Measurements from ENCODE around the gene DHRS9.
A peak's percentile ranks its signal among the peaks of the same experiment; 100 is the strongest.

The DHRS9 gene

GRCh38 chr2:169095621-169096105, 26.3 kb downstream of the DHRS9 start:
- Histone ChIP-seq H3K4me3 (ENCODE audit: low read length) (no peak overlapping the region), H3K9me3 (ENCODE audit: insufficient read depth, low read length) (no peaks in the 10 kb centered on the region), H3K27ac (ENCODE audit: low read length) (no peak overlapping the region), H3K9ac (ENCODE audit: low read length) (no peak overlapping the region), H4K20me1 (ENCODE audit: insufficient read depth, low read length) (no peaks in the 10 kb centered on the region), H3K27me3 (ENCODE audit: low read depth, low read length) (no peaks in the 10 kb centered on the region), H2AFZ (ENCODE audit: low read depth, low read length) (no peak overlapping the region), H3K36me3 (replicated peaks; ENCODE audit: low read depth, low read length) (peaks cover 4% of the 10 kb centered on the region), H3K4me2 (ENCODE audit: low read length) (peak overlapping the region; percentile 5; the same call in 1 of the 2 replicates), H3K79me2 (ENCODE audit: low read length) (no peaks in the 10 kb centered on the region), H3K4me1 (ENCODE audit: low read length) (peaks cover 38% of the 10 kb centered on the region)
- TF ChIP-seq CTCF (IDR thresholded peaks at IDR 0.05; ENCODE audit: low read depth, low read length) (no peak), EZH2phosphoT487 (IDR thresholded peaks at IDR 0.05; ENCODE audit: low read depth) (no peak)

- Histone ChIP-seq H3K79me2 (ENCODE audit: low read length) (no peaks in the 10 kb centered on the region), H3K9me3 (ENCODE audit: insufficient read depth, low read length) (no peaks in the 10 kb centered on the region), H2AFZ (ENCODE audit: low read depth, low read length) (no peak overlapping the region), H4K20me1 (ENCODE audit: insufficient read depth, low read length) (no peaks in the 10 kb centered on the region), H3K27ac (ENCODE audit: low read length) (no peak overlapping the region), H3K9ac (ENCODE audit: low read length) (no peak overlapping the region), H3K4me2 (ENCODE audit: low read length) (no peak overlapping the region), H3K27me3 (ENCODE audit: low read depth, low read length) (no peaks in the 10 kb centered on the region), H3K4me1 (ENCODE audit: low read length) (peaks cover 42% of the 10 kb centered on the region), H3K4me3 (ENCODE audit: low read length) (no peak overlapping the region), H3K36me3 (replicated peaks; ENCODE audit: low read depth, low read length) (no peaks in the 10 kb centered on the region)
- no peak for TF ChIP-seq EZH2phosphoT487 (IDR thresholded peaks at IDR 0.05; ENCODE audit: low read depth)
- TF ChIP-seq CTCF (IDR thresholded peaks at IDR 0.05; ENCODE audit: low read depth, low read length), result no peak
Observed at GRCh38 chr2:169104848-169105247, 35.5 kb downstream of the DHRS9 start.

- Histone ChIP-seq H3K9me3 (ENCODE audit: insufficient read depth, low read length) (no peaks in the 10 kb centered on the region), H2AFZ (ENCODE audit: low read depth, low read length) (no peak overlapping the region), H3K4me3 (ENCODE audit: low read length) (no peak overlapping the region), H4K20me1 (ENCODE audit: insufficient read depth, low read length) (no peaks in the 10 kb centered on the region), H3K4me1 (ENCODE audit: low read length) (peaks cover 41% of the 10 kb centered on the region), H3K27me3 (ENCODE audit: low read depth, low read length) (no peaks in the 10 kb centered on the region), H3K79me2 (ENCODE audit: low read length) (no peaks in the 10 kb centered on the region), H3K36me3 (replicated peaks; ENCODE audit: low read depth, low read length) (no peaks in the 10 kb centered on the region), H3K9ac (ENCODE audit: low read length) (no peak overlapping the region), H3K27ac (ENCODE audit: low read length) (no peak overlapping the region), H3K4me2 (ENCODE audit: low read length) (no peak overlapping the region)
- TF ChIP-seq CTCF (IDR thresholded peaks at IDR 0.05; ENCODE audit: low read depth, low read length) (no peak), EZH2phosphoT487 (IDR thresholded peaks at IDR 0.05; ENCODE audit: low read depth) (no peak)
Observed at GRCh38 chr2:169105476-169105875, 36.1 kb downstream of the DHRS9 start.

- H3K9ac ChIP-seq (ENCODE audit: low read length), result no peak overlapping the region
- TF ChIP-seq EZH2phosphoT487 (IDR thresholded peaks at IDR 0.05; ENCODE audit: low read depth), result no peak
- TF ChIP-seq CTCF (IDR thresholded peaks at IDR 0.05; ENCODE audit: low read depth, low read length), result no peak
- no peak overlapping the region for H2AFZ ChIP-seq (ENCODE audit: low read depth, low read length)
- no peaks in the 10 kb centered on the region for H4K20me1 ChIP-seq (ENCODE audit: insufficient read depth, low read length)
- no peaks in the 10 kb centered on the region for H3K36me3 ChIP-seq (replicated peaks; ENCODE audit: low read depth, low read length)
- H3K4me1 ChIP-seq (ENCODE audit: low read length), result peaks cover 34% of the 10 kb centered on the region
- H3K79me2 ChIP-seq (ENCODE audit: low read length), result no peaks in the 10 kb centered on the region
- H3K9me3 ChIP-seq (ENCODE audit: insufficient read depth, low read length), result no peaks in the 10 kb centered on the region
- H3K4me3 ChIP-seq (ENCODE audit: low read length), result no peak overlapping the region
- no peak overlapping the region for H3K27ac ChIP-seq (ENCODE audit: low read length)
- H3K27me3 ChIP-seq (ENCODE audit: low read depth, low read length), result no peaks in the 10 kb centered on the region
- no peak overlapping the region for H3K4me2 ChIP-seq (ENCODE audit: low read length)
Observed at GRCh38 chr2:169106134-169106533, 36.8 kb downstream of the DHRS9 start.
